Fibroblast of lung (primary cell): Measurements from ENCODE around the gene RAB3IP. TPM values are rescaled to one million over a fixed set of nuclear protein-coding genes. Genes with fewer than 3 reads are reported as not detected.

Source experiments
- DNase-seq, 2 donors: peaks; one replicate each; pipeline versions ENCODE4 v3.0.0 to v3.0.0-alpha.2; 2010; ENCODE audit warnings: low read depth in 2 of 2
- H2AFZ ChIP-seq: 2 replicates; pipeline ENCODE4 v1.5.1; 2012; ENCODE audit warnings: low read length, control low read depth, inconsistent platforms
- H3K27ac ChIP-seq: 2 replicates; pipeline ENCODE4 v1.5.1; 2011; ENCODE audit warnings: low read length, control low read depth; ENCODE audit not compliant: insufficient read depth
- H3K27me3 ChIP-seq: 2 replicates; pipeline ENCODE4 v1.5.1; 2011; ENCODE audit warnings: mild to moderate bottlenecking, low read length; ENCODE audit not compliant: control insufficient read depth, insufficient read depth
- H3K36me3 ChIP-seq: 2 replicates; pipeline ENCODE4 v1.5.1; 2011; ENCODE audit warnings: low read length; ENCODE audit not compliant: control insufficient read depth, insufficient read depth
- H3K4me1 ChIP-seq: 2 replicates; pipeline ENCODE4 v1.5.1; 2011; ENCODE audit warnings: low read length; ENCODE audit not compliant: control insufficient read depth, insufficient read depth; ENCODE audit errors: extremely low read depth
- H3K4me2 ChIP-seq: 2 replicates; pipeline ENCODE4 v1.5.1; 2011; ENCODE audit warnings: low read length, control low read depth; ENCODE audit not compliant: insufficient read depth; ENCODE audit errors: extremely low read depth
- H3K4me3 ChIP-seq, 4 experiments: fragments of 200-600 bp in 1 of 4; sonication (generic) in 1 of 4; replicated peaks in 1 of 4; 2 replicates each; pipeline ENCODE4 v1.5.1; 2011 to 2016; ENCODE audit warnings: low read length in 4 of 4, low read depth in 3 of 4, mild to moderate bottlenecking in 3 of 4, control low read depth in 2 of 4, inconsistent platforms in 1 of 4, mixed read lengths in 1 of 4; ENCODE audit not compliant: insufficient read depth in 1 of 4; ENCODE audit errors: control extremely low read depth in 1 of 4
- H3K79me2 ChIP-seq: 2 replicates; pipeline ENCODE4 v1.5.1; 2012; ENCODE audit warnings: mild to moderate bottlenecking, low read length, inconsistent platforms; ENCODE audit not compliant: control insufficient read depth, insufficient read depth
- H3K9ac ChIP-seq: 2 replicates; pipeline ENCODE4 v1.5.1; 2011; ENCODE audit warnings: mild to moderate bottlenecking, low read length, control low read depth; ENCODE audit not compliant: insufficient read depth
- H3K9me3 ChIP-seq: 2 replicates; pipeline ENCODE4 v1.5.1; 2012; ENCODE audit warnings: low read depth, low read length; ENCODE audit not compliant: control insufficient read depth, insufficient read depth
- H4K20me1 ChIP-seq: 2 replicates; pipeline ENCODE4 v1.5.1; 2011; ENCODE audit warnings: low read length; ENCODE audit not compliant: control insufficient read depth, insufficient read depth; ENCODE audit errors: extremely low read depth
- EZH2 ChIP-seq: IDR thresholded peaks from 2 replicates; pipeline ENCODE4 v1.5.1; 2012; ENCODE audit warnings: low read length, control low read depth, mild to moderate bottlenecking; ENCODE audit errors: missing control alignments
- polyA plus RNA-seq, 2 donors: library from polyadenylated mRNA; depleted of rRNA in 1 of 2; stranded (reverse) in 1 of 2; unstranded in 1 of 2; fragments of >200 nt; gene quantifications; 2 replicates each; pipeline ENCODE4 v1.2.1, GENCODE V29; 2011 to 2012; ENCODE audit warnings: missing spikeins in 1 of 2
- total RNA-seq: library from RNA; depleted of rRNA; stranded (reverse); fragments of >200 nt; gene quantifications from 2 replicates; pipeline ENCODE4 v1.2.1, GENCODE V29; 2014
- TF ChIP-seq, protein P1 (sequence below), 2 donors: IDR thresholded peaks in 1 of 2; conservative IDR thresholded peaks in 1 of 2; 1 replicate in 1 of 2; 2 replicates in 1 of 2; pipeline ENCODE4 v1.5.1; 2011 to 2012; ENCODE audit warnings: low read length in 2 of 2, control low read depth in 1 of 2, inconsistent platforms in 1 of 2, low read depth in 1 of 2, mild to moderate bottlenecking in 1 of 2

RAB3IP gene
- total and polyA plus RNA-seq, 2 donors (not counting 1 experiment from before 2014, with no cell fraction given), result 2.0 to 6.3 TPM

DNA sequence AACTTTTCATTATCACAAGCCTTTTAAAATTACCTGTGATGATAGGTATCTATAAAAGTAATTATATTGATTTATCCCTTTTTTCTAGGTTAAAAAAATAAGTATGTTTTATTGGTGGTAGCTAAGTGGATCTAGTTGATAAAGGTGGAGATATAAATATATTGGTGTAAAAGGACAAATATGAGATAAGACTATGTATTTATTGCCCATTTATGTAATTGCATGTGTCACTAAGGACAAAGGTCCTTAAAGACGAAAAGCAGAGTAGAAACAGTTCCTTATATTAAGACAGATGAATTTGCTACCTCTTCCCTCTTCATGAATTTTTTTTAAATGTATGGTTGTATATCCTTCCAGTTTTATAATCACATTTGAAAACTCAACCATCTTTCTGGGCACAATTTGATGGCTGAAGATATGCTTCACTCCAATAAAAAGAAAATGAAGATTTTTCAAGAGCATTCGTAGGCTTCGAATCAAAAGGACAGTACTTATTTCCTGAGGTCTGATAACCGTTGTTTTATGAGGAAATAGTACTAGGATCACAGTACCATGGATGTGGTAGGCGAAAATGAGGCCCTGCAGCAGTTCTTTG lies 86.4 kb downstream of the RAB3IP start, which contains the start of gene MYRFL:
TSS of gene MYRFL (plus strand) at position 262 of the 595 bp plus-strand sequence. CDS start at position 553, 291 bp downstream.
- no peak within 1 kb of the TSS for H3K4me3 ChIP-seq
- DNase-seq, result no peak
- TF ChIP-seq, protein P1, sequence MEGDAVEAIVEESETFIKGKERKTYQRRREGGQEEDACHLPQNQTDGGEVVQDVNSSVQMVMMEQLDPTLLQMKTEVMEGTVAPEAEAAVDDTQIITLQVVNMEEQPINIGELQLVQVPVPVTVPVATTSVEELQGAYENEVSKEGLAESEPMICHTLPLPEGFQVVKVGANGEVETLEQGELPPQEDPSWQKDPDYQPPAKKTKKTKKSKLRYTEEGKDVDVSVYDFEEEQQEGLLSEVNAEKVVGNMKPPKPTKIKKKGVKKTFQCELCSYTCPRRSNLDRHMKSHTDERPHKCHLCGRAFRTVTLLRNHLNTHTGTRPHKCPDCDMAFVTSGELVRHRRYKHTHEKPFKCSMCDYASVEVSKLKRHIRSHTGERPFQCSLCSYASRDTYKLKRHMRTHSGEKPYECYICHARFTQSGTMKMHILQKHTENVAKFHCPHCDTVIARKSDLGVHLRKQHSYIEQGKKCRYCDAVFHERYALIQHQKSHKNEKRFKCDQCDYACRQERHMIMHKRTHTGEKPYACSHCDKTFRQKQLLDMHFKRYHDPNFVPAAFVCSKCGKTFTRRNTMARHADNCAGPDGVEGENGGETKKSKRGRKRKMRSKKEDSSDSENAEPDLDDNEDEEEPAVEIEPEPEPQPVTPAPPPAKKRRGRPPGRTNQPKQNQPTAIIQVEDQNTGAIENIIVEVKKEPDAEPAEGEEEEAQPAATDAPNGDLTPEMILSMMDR (conservative IDR thresholded peaks at IDR 0.05 in 1 of 2, IDR thresholded peaks at IDR 0.05 in 1 of 2; ENCODE audit: low read depth in 1 of 2, low read length in 2 of 2), result no peak
- no peak for TF ChIP-seq EZH2
- H3K4me2 ChIP-seq, result no peak within 1 kb of the TSS
- no peaks in the 10 kb centered on the region for H3K9me3 ChIP-seq
- H3K9ac ChIP-seq, result no peak within 1 kb of the TSS
- no peaks in the 10 kb centered on the region for H3K79me2 ChIP-seq
- H3K27ac ChIP-seq, result no peak within 1 kb of the TSS
- H3K27me3 ChIP-seq, result no peaks in the 10 kb centered on the region
- no peaks in the 10 kb centered on the region for H4K20me1 ChIP-seq
- peaks cover 6% of the 10 kb centered on the region for H3K4me1 ChIP-seq
- H2AFZ ChIP-seq, result no peak within 1 kb of the TSS
- no peaks in the 10 kb centered on the region for H3K36me3 ChIP-seq

DNA sequence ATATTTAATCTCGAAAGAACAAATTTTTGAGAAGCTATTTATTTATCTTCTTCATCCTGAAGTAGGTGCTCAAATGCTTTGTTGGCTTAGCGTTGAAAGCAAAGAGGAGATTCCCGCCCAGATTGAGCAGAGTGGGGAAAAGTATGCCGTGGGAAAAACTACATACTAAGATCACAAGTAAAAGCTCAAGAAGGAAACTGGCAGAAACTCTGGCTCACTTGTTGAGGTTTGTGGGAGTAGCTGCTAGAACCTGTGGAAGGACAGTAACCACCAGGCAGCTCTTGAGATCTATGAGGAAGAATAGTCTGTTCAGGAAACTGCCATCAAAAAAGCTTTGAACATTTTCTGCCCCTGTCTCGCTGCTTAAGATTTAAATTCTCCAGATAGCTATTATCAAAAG lies 90.2 kb downstream of the RAB3IP start:
- H4K20me1 ChIP-seq, result no peaks in the 10 kb centered on the region
- H3K27ac ChIP-seq, result no peak overlapping the region
- no peaks in the 10 kb centered on the region for H3K4me1 ChIP-seq
- TF ChIP-seq EZH2, result no peak
- TF ChIP-seq, protein P1 (conservative IDR thresholded peaks at IDR 0.05 in 1 of 2, IDR thresholded peaks at IDR 0.05 in 1 of 2; ENCODE audit: low read depth in 1 of 2, low read length in 2 of 2), result no peak
- H3K4me2 ChIP-seq, result no peak overlapping the region
- H3K9ac ChIP-seq, result no peak overlapping the region
- no peaks in the 10 kb centered on the region for H3K36me3 ChIP-seq
- no peaks in the 10 kb centered on the region for H3K79me2 ChIP-seq
- no peak overlapping the region for H2AFZ ChIP-seq
- H3K4me3 ChIP-seq, result no peak overlapping the region
- DNase-seq, result no peak
- H3K9me3 ChIP-seq, result no peaks in the 10 kb centered on the region
- H3K27me3 ChIP-seq, result peaks cover 2% of the 10 kb centered on the region

DNA sequence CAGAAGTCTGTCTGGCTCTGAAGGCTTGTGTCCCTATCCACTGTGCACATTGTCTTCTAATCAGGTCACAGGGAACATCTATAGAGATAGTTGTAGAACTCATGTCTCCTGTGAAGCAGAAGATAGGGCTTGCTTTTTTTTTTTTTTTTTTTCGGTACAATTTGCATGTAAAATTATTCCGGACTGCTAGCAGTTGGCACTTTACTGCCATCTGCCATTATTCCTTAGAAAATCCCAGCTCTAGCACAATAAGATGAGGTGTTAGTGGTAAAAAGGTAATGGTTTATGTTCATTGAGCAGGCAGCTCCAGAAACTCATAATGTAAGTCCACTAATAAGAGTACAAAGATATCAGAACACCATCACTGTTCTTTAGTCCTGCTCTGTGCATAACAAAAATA lies 95.0 kb downstream of the RAB3IP start:
- no peak for TF ChIP-seq EZH2
- TF ChIP-seq, protein P1 (conservative IDR thresholded peaks at IDR 0.05 in 1 of 2, IDR thresholded peaks at IDR 0.05 in 1 of 2; ENCODE audit: low read depth in 1 of 2, low read length in 2 of 2), result no peak
- H3K27me3 ChIP-seq, result peaks cover 2% of the 10 kb centered on the region
- no peak for DNase-seq
- H3K9ac ChIP-seq, result no peak overlapping the region
- no peaks in the 10 kb centered on the region for H3K9me3 ChIP-seq
- no peaks in the 10 kb centered on the region for H4K20me1 ChIP-seq
- H3K79me2 ChIP-seq, result no peaks in the 10 kb centered on the region
- H3K4me1 ChIP-seq, result no peaks in the 10 kb centered on the region
- H3K4me3 ChIP-seq, result no peak overlapping the region
- H2AFZ ChIP-seq, result no peak overlapping the region
- H3K36me3 ChIP-seq, result no peaks in the 10 kb centered on the region
- H3K27ac ChIP-seq, result no peak overlapping the region
- no peak overlapping the region for H3K4me2 ChIP-seq
